Gastrocnemius medialis (tissue), 4 donors: ENCODE measurements around the gene RTL1.

Experiments
- POLR2A ChIP-seq, 2 donors: fragments of 450-650 bp; IDR thresholded peaks; one replicate each; pipeline ENCODE4 v1.6.1; 2017; ENCODE audit warnings: antibody characterized with exemption in 2 of 2, mild to moderate bottlenecking in 2 of 2, moderate library complexity in 2 of 2
- TF ChIP-seq, protein P1 (sequence below), 5 experiments: fragments of 450-650 bp in 3 of 5; fragments of 200-600 bp in 2 of 5; sonication (generic) in 2 of 5; IDR thresholded peaks in 4 of 5; conservative IDR thresholded peaks in 1 of 5; 1 replicate in 4 of 5; 2 replicates in 1 of 5; pipeline ENCODE4 v1.5.1; 2016 to 2019; ENCODE audit warnings: antibody characterized with exemption in 5 of 5, mild to moderate bottlenecking in 3 of 5, moderate library complexity in 3 of 5

DNA sequence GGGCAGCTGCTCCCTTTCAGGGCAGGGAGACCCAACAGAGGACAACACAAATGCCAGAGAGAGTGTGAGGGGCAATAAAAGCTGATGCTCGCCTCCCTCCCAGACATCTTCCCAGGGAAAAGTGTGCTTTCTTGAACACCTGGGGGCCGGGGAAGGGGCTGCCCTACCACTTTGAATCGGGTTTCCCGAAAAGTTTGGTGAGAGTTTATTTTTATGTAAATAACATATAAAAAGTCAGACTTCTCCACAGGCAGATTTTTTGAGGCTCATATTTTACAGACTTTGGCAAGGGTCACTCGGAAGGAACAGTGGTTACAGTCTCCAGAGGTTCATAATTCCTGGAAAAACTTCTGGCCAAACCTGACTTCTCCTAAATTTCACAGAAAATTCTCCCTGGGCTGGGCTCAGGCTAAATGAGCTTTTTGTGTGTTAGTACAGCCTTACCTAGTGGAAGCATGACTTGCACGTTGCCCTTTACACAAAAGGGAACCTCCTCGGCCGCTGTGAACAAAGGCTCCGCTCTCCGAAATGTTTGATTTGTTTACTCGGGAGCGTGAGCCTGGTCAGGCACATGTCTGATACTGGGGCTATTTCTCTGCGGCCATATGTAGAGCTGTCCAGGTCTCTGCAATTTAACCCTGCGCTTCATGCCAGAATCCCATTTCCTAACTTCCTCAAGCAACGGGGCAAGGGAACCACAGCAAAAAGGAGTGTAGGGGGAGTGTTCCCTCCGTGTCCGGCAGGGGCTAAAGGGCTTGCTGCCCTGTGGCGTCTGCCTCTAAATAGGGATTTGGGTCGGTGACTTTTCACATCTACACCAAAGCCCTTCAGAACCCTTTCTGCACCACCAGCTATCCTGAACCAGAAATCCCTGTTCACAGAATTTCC, 3.4 kb downstream of the RTL1 start:
- TF ChIP-seq, protein P1, sequence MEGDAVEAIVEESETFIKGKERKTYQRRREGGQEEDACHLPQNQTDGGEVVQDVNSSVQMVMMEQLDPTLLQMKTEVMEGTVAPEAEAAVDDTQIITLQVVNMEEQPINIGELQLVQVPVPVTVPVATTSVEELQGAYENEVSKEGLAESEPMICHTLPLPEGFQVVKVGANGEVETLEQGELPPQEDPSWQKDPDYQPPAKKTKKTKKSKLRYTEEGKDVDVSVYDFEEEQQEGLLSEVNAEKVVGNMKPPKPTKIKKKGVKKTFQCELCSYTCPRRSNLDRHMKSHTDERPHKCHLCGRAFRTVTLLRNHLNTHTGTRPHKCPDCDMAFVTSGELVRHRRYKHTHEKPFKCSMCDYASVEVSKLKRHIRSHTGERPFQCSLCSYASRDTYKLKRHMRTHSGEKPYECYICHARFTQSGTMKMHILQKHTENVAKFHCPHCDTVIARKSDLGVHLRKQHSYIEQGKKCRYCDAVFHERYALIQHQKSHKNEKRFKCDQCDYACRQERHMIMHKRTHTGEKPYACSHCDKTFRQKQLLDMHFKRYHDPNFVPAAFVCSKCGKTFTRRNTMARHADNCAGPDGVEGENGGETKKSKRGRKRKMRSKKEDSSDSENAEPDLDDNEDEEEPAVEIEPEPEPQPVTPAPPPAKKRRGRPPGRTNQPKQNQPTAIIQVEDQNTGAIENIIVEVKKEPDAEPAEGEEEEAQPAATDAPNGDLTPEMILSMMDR (IDR thresholded peaks at IDR 0.05 in 4 of 5, conservative IDR thresholded peaks at IDR 0.05 in 1 of 5): no peak
- TF ChIP-seq POLR2A (IDR thresholded peaks at IDR 0.05): no peak
